Fibroblast of pulmonary artery (primary cell): Measurements from ENCODE around the gene PODXL.
A peak's percentile ranks its signal among the peaks of the same experiment; 100 is the strongest.

ENCODE experiments used
- DNase-seq: peaks from one replicate; pipeline ENCODE4 v3.0.0-alpha.2; 2010; ENCODE audit warnings: low read depth
- H3K4me3 ChIP-seq: replicated peaks from 2 replicates; pipeline ENCODE4 v1.5.1; 2011; ENCODE audit warnings: low read depth, mild to moderate bottlenecking, control low read depth, low read length, moderate library complexity
- CTCF ChIP-seq: IDR thresholded peaks from 2 replicates; pipeline ENCODE4 v1.5.1; 2011; ENCODE audit warnings: mild to moderate bottlenecking, control low read depth, low read length, inconsistent platforms; ENCODE audit errors: missing control alignments

Gene PODXL

GRCh38 chr7:131540491-131541162, 15.8 kb downstream of the PODXL start:
- no peak overlapping the region for H3K4me3 ChIP-seq
- no peak for TF ChIP-seq CTCF
- DNase-seq: no peak

GRCh38 chr7:131538813-131539179, 17.6 kb downstream of the PODXL start:
- DNase-seq: no peak
- no peak overlapping the region for H3K4me3 ChIP-seq
- no peak for TF ChIP-seq CTCF

- no peak overlapping the region for H3K4me3 ChIP-seq
- no peak for TF ChIP-seq CTCF
- DNase-seq: peak; percentile 24
Observed at GRCh38 chr7:131538071-131538812, 18.2 kb downstream of the PODXL start.

GRCh38 chr7:131537571-131537978, 18.9 kb downstream of the PODXL start:
- H3K4me3 ChIP-seq: no peak overlapping the region
- no peak for TF ChIP-seq CTCF
- no peak for DNase-seq

GRCh38 chr7:131536361-131536849, 20.0 kb downstream of the PODXL start:
- no peak for DNase-seq
- H3K4me3 ChIP-seq: no peak overlapping the region
- TF ChIP-seq CTCF: no peak

GRCh38 chr7:131533566-131534561, 22.6 kb downstream of the PODXL start:
- no peak for DNase-seq
- TF ChIP-seq CTCF: no peak
- no peak overlapping the region for H3K4me3 ChIP-seq
